NCI-H82 treated with DMSO at 0.1 percent for 48 hours (cell line): ENCODE measurements around the gene KLF15.

Experiments used
- DNase-seq: peaks from one replicate; lab custom pipeline; 2025; ENCODE audit not compliant: unreplicated experiment; lab: John Stamatoyannopoulos, UW

KLF15 gene

DNA sequence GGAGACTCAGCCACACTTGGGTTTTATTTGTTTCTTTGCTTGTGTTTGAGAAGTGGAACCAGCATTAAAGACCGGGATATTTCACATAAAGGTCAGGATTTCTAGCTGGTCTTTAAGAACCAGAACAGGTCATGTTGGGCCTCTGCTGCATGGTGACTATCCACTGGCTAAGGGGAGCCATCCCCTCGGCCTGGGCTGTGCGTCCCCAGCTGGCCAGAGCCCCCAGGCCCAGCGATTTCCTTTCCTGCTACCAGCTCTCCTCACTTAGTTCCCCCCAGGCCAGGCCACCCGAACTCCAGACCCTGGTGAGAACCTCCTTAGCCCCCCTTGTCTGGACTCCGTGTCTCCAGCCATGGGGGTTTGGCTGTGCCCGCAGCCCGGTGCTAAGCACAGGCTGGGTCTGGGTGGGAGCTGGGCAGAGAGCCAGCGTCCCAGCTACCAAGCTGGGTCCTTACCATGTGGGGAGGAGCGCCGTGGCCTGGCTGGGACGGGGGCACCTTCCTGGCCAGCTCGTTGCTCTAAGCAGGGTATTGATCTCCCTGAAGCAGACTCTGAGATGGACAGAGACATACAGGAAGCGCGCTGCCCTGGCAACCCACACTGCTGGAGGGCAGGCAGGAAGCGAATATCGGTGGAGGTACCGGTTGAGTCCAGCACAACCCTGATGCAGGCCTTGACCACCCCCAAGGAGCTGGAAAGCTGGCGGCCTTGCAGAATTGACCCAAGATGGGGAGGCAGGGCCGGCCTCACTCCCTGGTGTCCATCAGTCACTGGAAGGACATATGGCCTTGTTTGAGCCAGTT is 49.4 kb downstream of the KLF15 start:
- DNase-seq, result no peak

DNA sequence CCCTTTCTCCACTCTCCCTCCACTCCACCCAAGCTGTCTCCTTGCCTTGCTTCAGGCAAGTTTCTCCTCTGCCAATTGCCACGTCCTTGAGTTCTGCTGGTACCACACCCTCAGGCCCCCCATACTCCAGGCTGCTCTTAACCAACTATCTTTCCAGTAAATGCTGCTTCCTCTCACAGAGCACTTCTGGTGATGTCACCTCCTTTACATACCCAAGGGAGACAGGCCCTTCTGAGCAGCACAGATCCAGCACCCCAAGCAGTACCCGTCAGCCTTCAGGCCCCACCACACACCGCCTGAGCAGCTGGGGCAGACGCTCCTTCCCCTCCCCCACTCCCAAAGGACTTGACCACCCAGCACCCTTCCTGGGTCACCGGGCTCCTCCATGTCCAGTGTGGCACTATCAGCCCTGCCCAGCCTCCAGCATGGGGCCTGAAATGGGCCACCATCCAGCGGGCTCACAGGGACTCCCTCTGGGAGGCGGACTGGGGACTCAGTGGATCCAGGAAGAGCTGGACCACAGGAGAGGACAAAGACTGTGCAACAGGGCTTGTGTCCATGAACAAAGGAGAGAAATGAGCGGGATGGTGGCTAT is 50.2 kb downstream of the KLF15 start:
- DNase-seq, result no peak

DNA sequence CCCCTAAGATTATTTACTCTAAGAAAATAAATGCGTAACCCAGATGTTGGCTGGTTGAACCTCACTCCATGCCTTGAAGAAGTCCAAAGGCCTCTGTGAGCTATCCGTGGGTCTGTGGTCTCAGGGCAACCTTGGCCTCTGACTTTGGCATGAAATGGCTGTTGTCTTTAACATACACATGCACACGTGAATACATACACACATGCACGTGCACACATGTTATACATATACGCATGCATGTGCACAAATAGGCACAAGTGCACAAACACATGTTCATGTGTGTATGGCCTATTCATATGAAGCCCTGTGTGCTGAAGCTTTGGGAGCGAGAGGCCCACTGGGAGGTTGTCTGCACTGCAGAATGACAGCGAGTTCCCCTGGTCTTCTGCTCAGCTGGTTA is 50.8 kb downstream of the KLF15 start:
- DNase-seq, result no peak

DNA sequence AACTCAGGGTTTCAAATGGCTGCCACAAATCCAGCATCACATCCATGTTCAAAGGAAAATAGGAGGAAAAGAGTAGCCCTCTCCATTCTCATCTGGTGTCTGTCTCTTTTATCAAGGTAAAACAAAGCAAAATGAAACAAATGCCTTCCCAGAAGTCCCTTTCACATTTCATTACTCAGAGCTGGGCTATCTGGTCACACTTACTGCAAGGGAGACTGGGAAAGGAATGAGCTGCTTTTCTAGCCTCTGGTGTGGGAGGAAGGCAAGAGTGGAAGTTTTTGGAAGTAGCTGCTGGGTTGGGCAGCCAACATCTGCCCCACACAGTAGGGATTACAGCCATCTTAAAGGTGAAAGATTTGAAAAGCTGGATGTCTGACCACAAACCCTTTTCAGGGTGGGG is 51.8 kb downstream of the KLF15 start:
- no peak for DNase-seq

DNA sequence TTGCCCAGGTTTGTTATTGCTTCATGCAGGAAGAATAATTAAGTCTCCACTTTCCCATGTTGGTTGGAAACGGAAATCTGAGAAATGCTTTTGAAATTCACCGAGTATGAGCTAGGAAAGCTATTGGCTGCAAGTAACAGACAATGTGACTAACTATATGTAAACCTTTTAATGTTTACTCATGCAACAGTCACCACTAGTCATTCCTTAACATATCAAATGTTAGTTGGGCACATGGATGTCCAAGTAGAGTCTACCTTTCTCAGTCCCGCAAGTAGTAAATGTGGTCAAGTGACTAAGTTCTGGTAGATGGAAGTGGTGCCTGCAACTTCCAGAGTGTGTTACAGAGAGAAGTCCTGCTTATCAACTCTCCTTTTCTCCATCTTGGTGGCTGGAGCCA is 52.5 kb downstream of the KLF15 start:
- DNase-seq, result no peak

DNA sequence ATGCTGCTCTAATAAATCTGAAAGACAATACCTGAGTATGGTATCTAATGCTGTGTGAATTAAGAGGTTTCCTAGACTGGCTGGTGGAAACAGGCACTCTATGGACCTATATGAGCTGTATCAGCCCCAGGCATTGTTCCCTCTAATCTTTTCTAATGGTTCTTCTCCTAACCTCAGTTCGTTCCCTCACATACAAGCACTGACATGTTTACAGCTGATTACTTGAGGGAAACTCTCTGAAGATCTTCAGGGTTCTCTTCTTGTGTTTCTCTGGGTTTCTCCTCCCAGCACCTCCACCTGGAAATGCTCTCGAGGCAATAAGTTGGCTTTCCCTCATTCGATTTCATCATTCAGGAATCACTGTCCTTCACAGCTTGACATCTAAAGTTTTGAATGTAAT is 52.9 kb downstream of the KLF15 start:
- no peak for DNase-seq

DNA sequence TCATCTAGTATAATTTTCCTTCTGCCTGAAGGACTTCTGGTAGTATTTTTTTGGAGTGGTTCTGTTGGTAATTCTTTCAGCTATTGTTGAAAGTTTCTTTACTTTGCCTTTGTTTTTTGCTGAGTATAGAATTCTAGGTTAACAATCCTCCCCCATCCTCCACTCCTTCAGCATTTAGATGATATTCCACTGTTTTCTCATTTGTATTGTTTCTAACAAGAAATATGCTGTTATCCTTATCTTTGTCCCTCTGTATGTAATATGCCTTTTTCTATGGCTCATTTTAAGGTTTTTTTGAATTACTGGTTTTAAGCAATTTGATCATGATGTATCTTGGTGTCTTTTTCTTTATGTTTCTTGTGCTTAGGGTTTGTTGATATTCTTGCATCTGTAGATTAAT is 53.9 kb downstream of the KLF15 start:
- no peak for DNase-seq

DNA sequence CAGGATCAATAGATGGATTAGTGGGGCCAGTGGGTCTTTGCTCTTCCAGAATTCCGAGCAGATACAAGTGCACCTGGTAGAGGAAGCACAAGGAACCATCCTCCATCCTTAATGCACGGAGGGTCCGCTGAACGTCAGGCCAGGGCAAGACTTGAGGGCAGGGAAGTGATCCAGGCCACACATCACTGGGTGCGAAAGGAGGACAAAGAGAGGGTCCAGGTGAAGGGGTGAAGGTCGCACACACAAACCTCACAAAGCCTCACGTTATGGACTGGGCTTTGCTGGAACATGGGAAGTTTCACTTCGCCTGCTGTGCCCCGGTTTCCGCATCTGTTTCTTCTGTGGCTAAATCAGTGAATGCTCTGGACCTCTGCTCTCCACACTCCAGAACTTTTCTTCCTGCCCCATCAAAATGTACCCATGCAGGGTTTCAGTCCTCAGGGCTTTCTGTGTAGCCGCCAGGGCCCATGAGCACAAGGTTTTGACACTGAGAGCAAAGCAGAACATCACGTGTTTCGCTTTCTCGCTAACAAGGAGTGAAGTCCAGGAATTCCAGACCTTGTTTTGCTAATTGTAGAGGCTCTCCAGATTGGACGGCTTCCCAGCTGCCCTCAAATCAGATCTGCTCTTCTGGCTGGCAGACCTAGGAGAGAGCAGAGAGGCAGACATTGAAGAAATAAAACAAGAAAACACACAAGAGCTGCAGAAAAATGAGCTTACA is 56.3 kb downstream of the KLF15 start:
- no peak for DNase-seq

DNA sequence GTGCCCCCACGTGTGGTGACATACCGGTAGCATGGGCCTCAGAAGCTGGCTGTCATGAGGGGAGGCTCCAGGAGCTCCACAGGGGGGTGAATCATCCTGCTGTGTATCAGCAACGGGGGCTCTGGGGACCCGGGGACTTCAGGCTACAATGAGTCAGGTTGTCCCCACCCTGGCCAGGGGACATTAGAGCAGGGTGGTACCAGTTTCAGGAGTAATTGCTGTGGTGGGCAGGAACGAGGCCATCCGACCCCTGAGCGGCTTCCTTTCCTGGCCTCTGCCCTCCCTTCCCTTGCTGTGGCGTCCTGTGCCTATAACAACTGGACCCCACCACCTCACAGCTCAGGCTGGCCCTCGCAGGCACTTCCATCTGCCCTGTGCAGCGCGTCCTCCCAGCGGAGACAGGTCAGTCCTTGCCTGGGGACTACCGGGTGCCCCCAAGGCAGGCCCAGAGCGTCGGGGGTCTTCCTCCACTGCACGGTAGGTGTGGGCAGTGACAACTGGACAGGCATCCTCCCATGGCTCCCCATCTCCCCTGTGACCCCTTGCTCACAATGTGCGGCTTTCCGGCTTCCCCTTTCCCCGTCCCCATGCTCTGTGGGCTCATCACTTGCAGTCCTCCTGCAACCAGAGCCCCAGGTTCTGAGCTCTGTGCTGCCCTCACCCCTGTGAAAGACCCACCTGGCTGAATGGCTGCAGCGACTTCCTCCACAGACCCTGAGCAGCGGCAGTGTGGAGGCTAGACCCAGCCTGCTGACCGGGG is 57.0 kb downstream of the KLF15 start:
- no peak for DNase-seq

DNA sequence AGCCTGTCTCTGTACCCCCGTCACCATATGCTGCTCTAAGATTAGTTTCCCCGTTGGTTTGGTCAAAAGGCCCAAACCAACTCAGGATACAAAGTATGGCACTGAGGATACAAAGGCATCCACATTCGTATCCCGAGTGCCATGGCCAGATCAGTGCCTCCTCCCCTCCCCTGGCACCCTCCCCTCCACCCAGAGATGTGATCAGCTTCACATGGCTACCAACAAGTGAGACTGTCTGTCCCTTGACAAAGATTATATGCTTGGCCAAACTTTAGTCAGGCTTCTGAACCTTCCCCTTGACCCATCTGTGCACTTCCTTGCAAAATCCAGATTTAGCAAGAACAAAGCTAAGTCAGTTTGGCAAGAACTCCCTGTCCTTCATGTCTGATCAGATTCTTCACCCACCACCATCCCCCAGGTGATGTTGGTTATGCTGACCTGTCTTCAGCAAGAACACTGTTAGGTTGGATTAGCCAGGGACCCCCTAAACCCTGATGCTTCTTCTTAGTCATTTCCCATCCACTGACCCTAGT is 61.7 kb downstream of the KLF15 start:
- DNase-seq, result no peak

DNA sequence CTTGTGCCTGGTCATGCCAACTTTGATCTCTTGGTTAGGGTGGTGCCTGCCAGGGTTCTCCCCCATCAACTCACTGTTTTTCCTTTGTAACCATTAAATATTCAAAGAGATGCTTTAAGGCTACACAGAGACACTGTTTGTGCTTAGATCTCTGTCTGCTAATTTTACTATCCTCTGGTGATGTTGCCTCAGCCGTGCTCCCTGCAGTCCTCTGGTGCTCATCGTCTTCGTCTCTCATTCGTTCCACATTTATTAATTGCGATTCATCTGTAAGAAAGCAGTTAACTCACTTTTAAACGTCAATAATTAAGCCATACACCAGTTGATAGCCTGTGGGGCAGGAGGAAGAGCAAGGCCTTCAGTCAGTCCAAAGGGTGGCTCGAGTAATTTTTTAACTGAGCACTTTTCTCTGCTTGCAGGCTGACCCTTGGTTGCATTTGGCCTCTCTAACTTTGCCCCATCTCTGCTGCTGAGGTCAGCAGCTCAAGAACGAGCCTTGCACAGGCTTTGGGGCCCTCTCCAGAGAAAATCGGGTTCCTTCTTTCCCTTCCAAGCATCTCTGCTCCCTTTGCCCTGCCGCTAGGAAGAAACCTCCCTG is 62.9 kb downstream of the KLF15 start:
- no peak for DNase-seq

DNA sequence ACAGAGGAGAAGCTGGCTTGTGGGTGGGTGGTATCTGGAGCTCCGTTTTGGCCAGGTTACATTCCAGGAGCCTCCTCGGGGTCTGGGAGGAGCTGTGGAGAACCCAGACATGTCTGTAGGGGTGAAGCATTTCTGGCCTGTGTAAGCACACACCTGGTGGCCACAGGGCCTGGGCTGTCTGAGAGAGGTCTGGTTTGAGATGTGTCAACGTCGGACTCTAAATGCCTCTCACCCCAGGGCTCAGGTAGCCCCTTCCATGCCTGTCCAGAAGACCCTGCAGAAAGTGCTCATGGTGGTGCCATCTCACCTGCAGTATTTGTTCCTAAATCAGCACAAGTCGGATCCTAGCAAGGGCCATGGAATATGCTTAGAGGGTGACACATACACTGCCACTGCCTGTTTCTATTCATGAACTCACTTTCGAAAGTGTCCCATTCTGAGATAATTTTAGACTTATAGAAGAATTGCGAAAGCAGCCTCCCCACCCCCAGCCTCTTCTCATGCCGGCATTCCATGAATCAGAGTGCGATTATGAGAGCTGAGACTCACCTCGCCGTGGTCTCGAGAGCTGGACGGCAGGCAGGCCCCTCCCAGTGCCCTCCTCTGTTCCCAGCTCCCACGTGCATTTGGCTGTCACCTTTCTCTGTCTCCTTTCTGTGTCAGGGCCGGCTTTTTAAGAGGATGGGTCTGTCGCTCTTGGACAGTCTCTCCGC is 63.7 kb downstream of the KLF15 start:
- DNase-seq, result no peak
